Smooth muscle cell (in vitro differentiated cells): ENCODE data around the gene GPR146. TPM values are rescaled to one million over a fixed set of nuclear protein-coding genes. Genes with fewer than 3 reads are reported as not detected.

Source experiments
- DNase-seq: peaks from one replicate; lab custom pipeline; 2025; ENCODE audit not compliant: unreplicated experiment; lab: John Stamatoyannopoulos, UW
- H2AFZ ChIP-seq: fragments of 200-600 bp; sonication (generic); 2 replicates; pipeline ENCODE4 v1.6.0; 2016; ENCODE audit warnings: antibody characterized with exemption, low read depth, mild to moderate bottlenecking
- H3F3A ChIP-seq: fragments of 200-600 bp; sonication (generic); 2 replicates; pipeline ENCODE4 v1.6.0; 2017; ENCODE audit warnings: antibody characterized with exemption, low read depth
- H3K27ac ChIP-seq: fragments of 200-600 bp; sonication (generic); 2 replicates; pipeline ENCODE4 v1.5.1; 2016; ENCODE audit warnings: low read depth, mild to moderate bottlenecking
- H3K27me3 ChIP-seq: fragments of 200-600 bp; sonication (generic); 2 replicates; pipeline ENCODE4 v1.6.1; 2016; ENCODE audit warnings: low read depth, mild to moderate bottlenecking
- H3K36me3 ChIP-seq: fragments of 200-600 bp; sonication (generic); 2 replicates; pipeline ENCODE4 v1.5.1; 2016; ENCODE audit warnings: low read depth
- H3K4me1 ChIP-seq: fragments of 200-600 bp; sonication (generic); 2 replicates; pipeline ENCODE4 v1.5.1; 2016; ENCODE audit warnings: low read depth
- H3K4me2 ChIP-seq: fragments of 200-600 bp; sonication (generic); 2 replicates; pipeline ENCODE4 v1.6.0; 2016; ENCODE audit warnings: mild to moderate bottlenecking
- H3K4me3 ChIP-seq: fragments of 200-600 bp; sonication (generic); 2 replicates; pipeline ENCODE4 v1.5.1; 2016; ENCODE audit warnings: mild to moderate bottlenecking
- H3K79me2 ChIP-seq: fragments of 200-600 bp; sonication (generic); 2 replicates; pipeline ENCODE4 v1.6.0; 2016; ENCODE audit warnings: low read depth, mild to moderate bottlenecking
- H3K9ac ChIP-seq: fragments of 200-600 bp; sonication (generic); 2 replicates; pipeline ENCODE4 v1.6.0; 2016; ENCODE audit warnings: low read depth
- H3K9me3 ChIP-seq: fragments of 200-600 bp; sonication (generic); replicated peaks from 2 replicates; pipeline ENCODE4 v1.5.1; 2016; ENCODE audit warnings: low read depth
- H4K20me1 ChIP-seq: fragments of 200-600 bp; sonication (generic); 2 replicates; pipeline ENCODE4 v1.6.0; 2016; ENCODE audit warnings: low read depth
- WGBS: methylation state at CpG from one replicate; pipeline ENCODE4 v1.1.7; 2016; ENCODE audit warnings: low lambda C conversion rate; 5-methylcytosine and 5-hydroxymethylcytosine counted together
- polyA plus RNA-seq: library from polyadenylated mRNA; unstranded; fragments of >200 nt; fragmentation: Nextera tagmentation; extraction: Ambion mirVana; gene quantifications from 2 replicates; pipeline ENCODE4 v1.2.1, GENCODE V29; 2016
- total RNA-seq: library from RNA; depleted of rRNA; stranded (reverse); fragments of >200 nt; gene quantifications from 2 replicates; pipeline ENCODE4 v1.2.3, GENCODE V29; 2014
- TF ChIP-seq, protein P1 (sequence below): fragments of 200-600 bp; sonication (generic); IDR thresholded peaks from 2 replicates; pipeline ENCODE4 v1.5.1; 2017; ENCODE audit warnings: borderline replicate concordance, mild to moderate bottlenecking, antibody characterized with exemption; ENCODE audit not compliant: insufficient read depth, poor library complexity, severe bottlenecking

GPR146 gene
- total and polyA plus RNA-seq, 2 experiments from 2014 or later = 1.8 to 2.2 TPM

DNA sequence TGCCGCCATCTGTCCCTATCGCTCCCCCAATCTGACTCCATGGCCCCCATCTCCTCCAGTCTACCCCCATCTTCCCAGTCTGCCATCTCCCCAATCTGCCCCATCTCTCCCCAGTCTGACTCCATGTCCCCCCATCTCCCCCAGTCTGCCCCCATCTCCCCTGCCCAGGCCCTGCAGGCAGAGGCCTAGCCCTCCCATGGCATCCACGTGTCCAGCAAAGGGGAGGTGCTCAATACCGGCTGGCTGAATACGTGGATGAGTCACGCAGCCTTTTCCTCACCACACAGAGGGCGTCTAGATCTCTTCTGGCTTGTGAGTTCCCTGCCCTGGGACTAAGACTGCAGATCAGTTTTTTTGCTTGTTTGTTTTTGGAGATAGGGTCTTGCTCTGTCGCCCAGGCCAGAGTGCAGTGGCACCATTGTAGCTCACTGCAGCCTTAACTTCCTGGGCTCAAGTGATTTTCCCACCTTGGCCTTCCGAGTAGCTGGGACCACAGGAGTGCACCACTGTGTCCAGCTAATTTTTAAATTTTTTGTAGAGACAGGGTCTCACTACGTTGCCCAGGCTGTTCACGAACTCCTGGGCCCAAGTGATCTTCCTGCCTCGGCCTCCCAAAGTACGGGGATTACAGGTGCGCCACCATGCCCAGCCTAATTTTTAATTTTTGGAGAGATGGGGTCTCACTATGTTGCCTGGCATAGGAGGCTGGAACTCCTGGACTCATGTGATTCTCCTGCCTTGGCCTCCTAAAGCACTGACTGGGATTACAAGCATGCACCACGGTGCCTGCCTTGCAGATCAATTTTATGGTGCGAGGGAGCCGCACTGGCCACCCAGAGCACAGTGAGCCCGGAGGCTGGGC, 15.3 kb upstream of the GPR146 start:
- Histone ChIP-seq H3K27me3 (no peaks in the 10 kb centered on the region), H3K79me2 (peaks cover 24% of the 10 kb centered on the region), H3K4me1 (peaks cover 19% of the 10 kb centered on the region), H3K9me3 (no peaks in the 10 kb centered on the region), H2AFZ (no peak overlapping the region), H3F3A (peaks cover 10% of the 10 kb centered on the region), H4K20me1 (peaks cover 38% of the 10 kb centered on the region), H3K4me3 (peak overlapping the region; percentile 80), H3K36me3 (no peaks in the 10 kb centered on the region), H3K9ac (peak overlapping the region; percentile 66), H3K27ac (peak overlapping the region; percentile 83), H3K4me2 (peak overlapping the region; percentile 98)
- 52% methylated on average over 16 of the region's 18 CpGs for WGBS
- DNase-seq = peak; percentile 48
- TF ChIP-seq, protein P1, sequence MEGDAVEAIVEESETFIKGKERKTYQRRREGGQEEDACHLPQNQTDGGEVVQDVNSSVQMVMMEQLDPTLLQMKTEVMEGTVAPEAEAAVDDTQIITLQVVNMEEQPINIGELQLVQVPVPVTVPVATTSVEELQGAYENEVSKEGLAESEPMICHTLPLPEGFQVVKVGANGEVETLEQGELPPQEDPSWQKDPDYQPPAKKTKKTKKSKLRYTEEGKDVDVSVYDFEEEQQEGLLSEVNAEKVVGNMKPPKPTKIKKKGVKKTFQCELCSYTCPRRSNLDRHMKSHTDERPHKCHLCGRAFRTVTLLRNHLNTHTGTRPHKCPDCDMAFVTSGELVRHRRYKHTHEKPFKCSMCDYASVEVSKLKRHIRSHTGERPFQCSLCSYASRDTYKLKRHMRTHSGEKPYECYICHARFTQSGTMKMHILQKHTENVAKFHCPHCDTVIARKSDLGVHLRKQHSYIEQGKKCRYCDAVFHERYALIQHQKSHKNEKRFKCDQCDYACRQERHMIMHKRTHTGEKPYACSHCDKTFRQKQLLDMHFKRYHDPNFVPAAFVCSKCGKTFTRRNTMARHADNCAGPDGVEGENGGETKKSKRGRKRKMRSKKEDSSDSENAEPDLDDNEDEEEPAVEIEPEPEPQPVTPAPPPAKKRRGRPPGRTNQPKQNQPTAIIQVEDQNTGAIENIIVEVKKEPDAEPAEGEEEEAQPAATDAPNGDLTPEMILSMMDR = no peak

DNA sequence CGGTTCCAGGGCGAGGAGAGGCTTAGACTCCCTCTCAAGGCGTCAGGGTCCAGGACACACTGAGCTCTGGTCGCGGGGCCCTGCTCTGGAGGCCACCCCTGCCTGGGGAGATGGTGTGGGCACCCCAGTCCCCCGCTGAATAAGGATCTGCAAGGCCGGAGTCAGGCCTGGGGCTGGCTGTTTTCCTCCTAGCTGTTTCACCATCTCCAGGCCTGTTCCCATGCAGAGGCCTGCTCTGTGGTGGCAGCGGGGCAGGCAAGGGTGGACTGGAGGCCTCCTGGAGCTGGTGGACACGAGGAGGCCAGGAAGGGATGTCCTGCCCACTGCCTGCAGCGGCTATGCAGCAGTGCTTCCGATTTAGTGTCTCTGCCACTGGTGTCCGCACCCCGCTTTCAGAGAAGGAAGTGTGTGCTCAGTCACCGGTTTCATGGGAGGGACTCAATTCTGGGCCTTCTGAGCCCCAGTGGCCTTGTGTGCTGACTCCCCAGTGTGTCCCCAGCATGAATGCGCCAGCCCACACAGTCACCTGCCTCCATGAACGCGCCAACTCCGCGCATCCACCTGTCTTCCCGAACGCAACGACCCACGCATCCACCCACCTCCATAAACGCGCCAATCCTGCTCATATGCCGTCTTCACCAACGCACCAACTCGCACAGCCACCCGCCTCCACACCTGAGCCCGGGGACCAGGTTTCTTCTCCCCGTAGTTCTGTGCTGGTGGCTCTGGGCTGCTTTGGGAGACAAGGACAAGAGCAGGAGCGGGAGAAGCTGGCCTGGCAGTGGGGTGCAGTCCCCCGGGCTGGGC, 14.5 kb upstream of the GPR146 start:
- DNase-seq = no peak
- Histone ChIP-seq H3K9ac (peak overlapping the region; percentile 66), H3K36me3 (no peaks in the 10 kb centered on the region), H3F3A (peaks cover 10% of the 10 kb centered on the region), H4K20me1 (peaks cover 30% of the 10 kb centered on the region), H3K27me3 (no peaks in the 10 kb centered on the region), H2AFZ (no peak overlapping the region), H3K4me3 (no peak overlapping the region), H3K79me2 (peaks cover 24% of the 10 kb centered on the region), H3K9me3 (no peaks in the 10 kb centered on the region), H3K4me1 (peaks cover 19% of the 10 kb centered on the region), H3K4me2 (peak overlapping the region; percentile 98), H3K27ac (peak overlapping the region; percentile 83)
- 93% methylated on average over 33 of the region's 33 CpGs for WGBS
- TF ChIP-seq, protein P1 = no peak

DNA sequence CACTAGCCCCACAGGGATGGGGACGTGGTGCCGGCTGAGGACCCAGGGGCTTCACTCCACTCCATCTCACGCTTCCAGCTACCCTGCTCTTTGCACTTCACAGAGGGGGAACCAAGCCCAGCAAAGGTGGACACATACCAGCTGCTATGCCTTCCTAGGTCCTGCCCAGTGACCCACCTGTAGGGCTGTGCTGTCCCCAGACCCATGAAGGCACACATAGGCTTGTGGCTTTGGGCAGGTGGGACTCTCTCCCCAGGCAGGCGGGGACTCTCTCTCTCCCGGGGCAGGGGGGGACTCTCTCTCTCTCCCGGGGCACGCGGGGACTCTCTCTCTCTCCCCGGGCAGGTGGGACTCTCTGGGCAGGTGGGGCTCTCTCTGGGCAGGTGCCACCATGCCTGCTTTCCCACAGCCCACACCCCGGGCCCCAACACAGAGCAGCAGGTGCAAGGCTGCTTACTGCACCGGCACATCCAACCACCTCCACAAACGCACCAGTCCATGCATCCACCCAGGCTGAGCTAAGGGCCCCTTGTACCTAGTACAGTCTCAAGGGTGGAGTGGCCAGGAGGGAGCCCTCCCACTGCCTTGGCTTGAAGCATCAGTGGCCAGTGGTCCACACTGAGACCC, 13.8 kb upstream of the GPR146 start:
- Histone ChIP-seq H3K27me3 (no peaks in the 10 kb centered on the region), H3K4me3 (no peak overlapping the region), H3K9ac (no peak overlapping the region), H4K20me1 (peaks cover 23% of the 10 kb centered on the region), H3K4me1 (peaks cover 19% of the 10 kb centered on the region), H3K79me2 (peaks cover 23% of the 10 kb centered on the region), H3K36me3 (no peaks in the 10 kb centered on the region), H3K27ac (no peak overlapping the region), H3F3A (peaks cover 10% of the 10 kb centered on the region), H3K9me3 (no peaks in the 10 kb centered on the region), H2AFZ (no peak overlapping the region), H3K4me2 (no peak overlapping the region)
- no peak for DNase-seq
- WGBS = 89% methylated on average over 12 of the region's 12 CpGs
- TF ChIP-seq, protein P1 = no peak
